Spinal cord (tissue), 10 donors: ENCODE measurements around the gene MRPL39. TPM values are rescaled to one million over a fixed set of nuclear protein-coding genes. Genes with fewer than 3 reads are reported as not detected.
A peak's percentile ranks its signal among the peaks of the same experiment; 100 is the strongest.

ENCODE experiments used
- DNase-seq, 6 donors: peaks; one replicate each; pipeline versions ENCODE4 v3.0.0 to v3.0.0-alpha.2; 2013 to 2015; ENCODE audit warnings: low spot score in 6 of 6, low read depth in 4 of 6
- H3K27ac ChIP-seq: one replicate; pipeline ENCODE4 v1.5.1; 2013; ENCODE audit warnings: low read depth, low read length, control low read depth
- H3K27me3 ChIP-seq: one replicate; pipeline ENCODE4 v1.6.1; 2013; ENCODE audit warnings: low read length; ENCODE audit not compliant: control insufficient read depth, insufficient read depth
- H3K36me3 ChIP-seq: one replicate; pipeline ENCODE4 v1.6.1; 2013; ENCODE audit warnings: low read length; ENCODE audit not compliant: control insufficient read depth, insufficient read depth
- H3K4me1 ChIP-seq: one replicate; pipeline ENCODE4 v1.6.1; 2013; ENCODE audit warnings: low read length; ENCODE audit not compliant: control insufficient read depth, insufficient read depth
- H3K4me3 ChIP-seq: one replicate; pipeline ENCODE4 v1.5.1; 2013; ENCODE audit warnings: low read depth, low read length, control low read depth
- H3K9me3 ChIP-seq: one replicate; pipeline ENCODE4 v1.6.1; 2013; ENCODE audit warnings: low read length; ENCODE audit not compliant: control insufficient read depth, insufficient read depth
- WGBS: methylation state at CpG from one replicate; pipeline ENCODE4 v1.1.5; 2013; ENCODE audit warnings: missing lambda C conversion rate; ENCODE audit not compliant: insufficient coverage; 5-methylcytosine and 5-hydroxymethylcytosine counted together
- polyA plus RNA-seq, 2 donors: library from polyadenylated mRNA; unstranded; fragments of 120-200 nt; gene quantifications; one replicate each; pipeline ENCODE4 v1.2.1, GENCODE V29; 2013; ENCODE audit not compliant: insufficient read length in 2 of 2
- total RNA-seq, 2 donors: library from RNA; depleted of rRNA in 1 of 2; stranded (reverse); fragments of 120-200 nt in 1 of 2; fragments of >200 nt in 1 of 2; gene quantifications; one replicate each; pipeline versions ENCODE4 v1.2.3 to v1.2.4, GENCODE V29; 2013 to 2014
- donor health status: healthy.

Gene MRPL39
- total and polyA plus RNA-seq, 4 donors: 27.7 to 47.6 (median 29.4) TPM

DNA sequence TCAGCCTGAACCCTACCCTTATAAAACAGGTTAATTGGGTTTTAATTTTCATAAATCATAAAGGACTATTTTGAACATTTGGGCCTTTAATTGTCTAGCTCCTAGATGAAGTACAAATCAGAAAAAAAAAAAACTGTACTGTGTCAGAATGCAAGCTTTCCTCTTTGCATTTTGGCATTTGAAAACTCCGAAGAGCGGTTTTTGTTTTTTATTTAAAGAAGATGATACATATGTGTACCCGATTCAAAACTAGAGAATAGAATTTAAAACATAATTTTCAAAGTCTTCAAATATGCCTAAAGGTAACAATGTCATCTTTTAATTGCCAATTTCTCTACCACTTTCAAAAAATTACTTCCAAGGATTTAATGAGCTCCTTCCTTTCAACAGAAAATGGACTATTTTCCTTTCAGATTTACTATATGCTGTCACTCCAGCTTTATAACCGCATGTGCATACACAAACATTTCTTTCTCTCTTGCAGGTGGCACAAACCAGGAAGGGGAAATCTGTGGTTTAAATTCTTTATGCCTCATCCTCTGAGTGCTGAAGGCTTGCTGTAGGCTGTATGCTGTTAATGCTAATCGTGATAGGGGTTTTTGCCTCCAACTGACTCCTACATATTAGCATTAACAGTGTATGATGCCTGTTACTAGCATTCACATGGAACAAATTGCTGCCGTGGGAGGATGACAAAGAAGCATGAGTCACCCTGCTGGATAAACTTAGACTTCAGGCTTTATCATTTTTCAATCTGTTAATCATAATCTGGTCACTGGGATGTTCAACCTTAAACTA lies 33.7 kb downstream of the MRPL39 start:
- DNase-seq: peak in 1 of 6 donors; percentile 47
- Histone ChIP-seq H3K4me1 (no peaks in the 10 kb centered on the region), H3K9me3 (no peaks in the 10 kb centered on the region), H3K4me3 (no peak overlapping the region), H3K27ac (no peak overlapping the region), H3K36me3 (no peaks in the 10 kb centered on the region), H3K27me3 (no peaks in the 10 kb centered on the region)
- no CpG with 5 or more reads among the region's 6 CpGs for whole genome bisulfite sequencing

DNA sequence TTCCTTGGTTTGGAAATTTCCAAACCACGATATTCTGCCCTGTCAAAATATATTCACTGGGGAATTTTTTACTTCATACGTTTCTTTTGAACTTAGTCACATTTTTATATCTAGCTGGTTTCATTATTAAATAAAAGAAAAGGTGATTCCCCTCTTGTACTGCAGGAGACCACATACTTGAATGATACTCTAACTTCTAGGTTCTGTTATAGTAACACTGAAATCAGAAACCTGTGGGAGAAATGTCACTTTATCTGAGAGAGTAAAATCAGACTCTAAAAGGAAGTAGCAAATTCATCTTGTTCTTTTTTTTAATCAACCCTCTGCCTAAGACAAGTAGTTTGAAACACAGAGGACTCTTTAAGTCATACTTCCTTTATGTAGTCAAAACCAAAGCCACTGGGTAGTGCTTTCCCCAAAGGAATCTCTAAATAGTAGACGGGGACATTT lies 34.4 kb downstream of the MRPL39 start:
- no peak overlapping the region for H3K4me3 ChIP-seq
- H3K27me3 ChIP-seq: no peaks in the 10 kb centered on the region
- no peaks in the 10 kb centered on the region for H3K9me3 ChIP-seq
- WGBS: no CpG with 5 or more reads among the region's 3 CpGs
- no peaks in the 10 kb centered on the region for H3K36me3 ChIP-seq
- H3K27ac ChIP-seq: no peak overlapping the region
- H3K4me1 ChIP-seq: no peaks in the 10 kb centered on the region
- no peak for DNase-seq

DNA sequence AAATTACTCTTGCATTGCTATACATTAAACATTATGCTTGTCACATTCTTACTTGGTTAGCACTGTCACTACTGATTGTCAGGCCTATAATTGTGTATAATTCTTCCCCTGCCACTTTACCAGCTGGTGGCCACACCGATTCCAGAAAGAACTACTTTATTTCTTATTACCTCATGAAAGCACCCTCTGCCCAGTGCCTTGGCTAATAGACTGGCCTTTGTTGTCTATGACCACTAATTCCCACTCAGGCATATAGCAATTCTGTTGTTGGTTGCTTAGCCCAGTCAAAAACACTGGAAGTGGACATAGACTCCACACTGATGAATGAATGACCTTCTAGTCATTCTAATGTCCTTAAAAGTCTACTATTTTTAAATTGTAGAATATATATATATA lies 35.6 kb downstream of the MRPL39 start:
- 78% methylated on average over 1 of the region's 1 CpG for WGBS
- H3K27ac ChIP-seq: no peak overlapping the region
- H3K4me3 ChIP-seq: no peak overlapping the region
- H3K36me3 ChIP-seq: no peaks in the 10 kb centered on the region
- no peaks in the 10 kb centered on the region for H3K4me1 ChIP-seq
- no peak for DNase-seq
- no peaks in the 10 kb centered on the region for H3K9me3 ChIP-seq
- H3K27me3 ChIP-seq: no peaks in the 10 kb centered on the region

GRCh38 chr21:25569711-25570110 lies 37.6 kb downstream of the MRPL39 start:
- no peaks in the 10 kb centered on the region for H3K4me1 ChIP-seq
- H3K36me3 ChIP-seq: no peaks in the 10 kb centered on the region
- DNase-seq: no peak
- no peak overlapping the region for H3K4me3 ChIP-seq
- no peak overlapping the region for H3K27ac ChIP-seq
- no peaks in the 10 kb centered on the region for H3K27me3 ChIP-seq
- H3K9me3 ChIP-seq: no peaks in the 10 kb centered on the region
- 98% methylated on average over 2 of the region's 4 CpGs for WGBS

DNA sequence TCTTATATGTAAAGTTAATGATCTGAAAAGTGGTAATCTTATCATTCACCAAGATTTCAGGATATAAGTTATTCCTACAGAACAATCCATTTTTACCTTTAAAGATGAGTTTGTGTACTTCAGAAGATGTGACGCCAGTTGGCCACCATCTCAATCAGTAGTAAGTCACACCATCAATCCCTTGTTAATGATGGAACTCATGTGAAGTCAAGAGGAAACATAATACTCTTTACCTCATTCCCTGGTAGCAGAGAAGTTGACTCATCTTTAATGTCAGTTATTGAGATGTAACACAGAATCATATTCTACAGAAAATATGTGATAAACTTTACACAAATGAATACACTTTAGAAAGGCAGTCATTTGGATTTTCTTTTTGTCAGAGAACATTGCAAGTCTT lies 38.2 kb downstream of the MRPL39 start:
- Histone ChIP-seq H3K4me1 (no peaks in the 10 kb centered on the region), H3K9me3 (no peaks in the 10 kb centered on the region), H3K27ac (no peak overlapping the region), H3K27me3 (no peaks in the 10 kb centered on the region), H3K4me3 (no peak overlapping the region), H3K36me3 (no peaks in the 10 kb centered on the region)
- DNase-seq: no peak
- WGBS: no CpG with 5 or more reads among the region's 1 CpG

DNA sequence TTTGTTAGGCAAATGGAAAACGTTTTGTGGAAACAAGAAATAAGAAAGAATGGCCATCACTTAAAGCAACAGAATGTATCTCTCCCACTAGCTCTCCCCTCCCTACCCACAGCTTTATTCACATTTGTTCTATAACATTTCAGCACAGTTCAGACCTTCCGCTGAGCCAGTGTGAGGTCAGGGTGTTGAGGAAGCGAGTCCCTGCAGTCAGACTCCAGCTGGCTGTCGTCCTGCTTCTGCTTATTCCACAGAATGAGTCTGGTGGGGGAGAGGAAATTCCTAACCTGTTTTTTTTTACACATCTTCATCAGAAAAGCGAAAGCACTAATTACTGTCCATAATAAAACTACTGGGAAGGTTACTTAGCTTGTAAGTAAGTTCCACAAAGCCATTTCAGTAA lies 39.0 kb downstream of the MRPL39 start:
- no peaks in the 10 kb centered on the region for H3K27me3 ChIP-seq
- H3K4me1 ChIP-seq: no peaks in the 10 kb centered on the region
- H3K36me3 ChIP-seq: no peaks in the 10 kb centered on the region
- DNase-seq: peak in 2 of 6 donors; percentile 11 to 48
- H3K4me3 ChIP-seq: no peak overlapping the region
- no peaks in the 10 kb centered on the region for H3K9me3 ChIP-seq
- WGBS: no CpG with 5 or more reads among the region's 5 CpGs
- no peak overlapping the region for H3K27ac ChIP-seq

DNA sequence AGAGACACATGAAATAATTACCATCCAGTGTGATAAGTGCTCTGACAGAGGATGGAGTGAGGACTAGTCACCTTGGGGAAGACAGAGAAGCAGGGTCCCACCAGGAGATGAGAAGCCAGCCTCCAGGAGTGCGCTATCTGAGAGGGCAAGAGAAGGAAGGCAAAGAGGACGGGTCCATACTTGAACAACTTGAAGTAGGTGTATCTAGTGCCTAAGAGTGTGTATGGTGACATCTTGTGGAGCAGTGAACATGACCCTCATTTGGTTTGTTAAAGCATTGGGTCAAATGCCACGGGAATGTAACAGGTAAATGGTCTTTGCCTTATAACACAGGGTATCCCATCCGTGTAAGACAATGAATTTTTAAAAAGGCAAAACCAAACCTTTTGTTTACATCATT lies 39.8 kb downstream of the MRPL39 start:
- no peak overlapping the region for H3K27ac ChIP-seq
- no peaks in the 10 kb centered on the region for H3K27me3 ChIP-seq
- H3K36me3 ChIP-seq: no peaks in the 10 kb centered on the region
- no peak overlapping the region for H3K4me3 ChIP-seq
- WGBS: 91% methylated on average over 3 of the region's 4 CpGs
- H3K4me1 ChIP-seq: peaks cover under 1% of the 10 kb centered on the region
- DNase-seq: no peak
- no peaks in the 10 kb centered on the region for H3K9me3 ChIP-seq

- H3K27ac ChIP-seq: no peak overlapping the region
- WGBS: 100% methylated on average over 1 of the region's 3 CpGs
- no peak for DNase-seq
- H3K27me3 ChIP-seq: no peaks in the 10 kb centered on the region
- H3K9me3 ChIP-seq: no peaks in the 10 kb centered on the region
- peaks cover 8% of the 10 kb centered on the region for H3K4me1 ChIP-seq
- H3K36me3 ChIP-seq: no peaks in the 10 kb centered on the region
- H3K4me3 ChIP-seq: no peak overlapping the region
These were observed 40.6 kb downstream of the MRPL39 start for GRCh38 chr21:25566645-25567044.

DNA sequence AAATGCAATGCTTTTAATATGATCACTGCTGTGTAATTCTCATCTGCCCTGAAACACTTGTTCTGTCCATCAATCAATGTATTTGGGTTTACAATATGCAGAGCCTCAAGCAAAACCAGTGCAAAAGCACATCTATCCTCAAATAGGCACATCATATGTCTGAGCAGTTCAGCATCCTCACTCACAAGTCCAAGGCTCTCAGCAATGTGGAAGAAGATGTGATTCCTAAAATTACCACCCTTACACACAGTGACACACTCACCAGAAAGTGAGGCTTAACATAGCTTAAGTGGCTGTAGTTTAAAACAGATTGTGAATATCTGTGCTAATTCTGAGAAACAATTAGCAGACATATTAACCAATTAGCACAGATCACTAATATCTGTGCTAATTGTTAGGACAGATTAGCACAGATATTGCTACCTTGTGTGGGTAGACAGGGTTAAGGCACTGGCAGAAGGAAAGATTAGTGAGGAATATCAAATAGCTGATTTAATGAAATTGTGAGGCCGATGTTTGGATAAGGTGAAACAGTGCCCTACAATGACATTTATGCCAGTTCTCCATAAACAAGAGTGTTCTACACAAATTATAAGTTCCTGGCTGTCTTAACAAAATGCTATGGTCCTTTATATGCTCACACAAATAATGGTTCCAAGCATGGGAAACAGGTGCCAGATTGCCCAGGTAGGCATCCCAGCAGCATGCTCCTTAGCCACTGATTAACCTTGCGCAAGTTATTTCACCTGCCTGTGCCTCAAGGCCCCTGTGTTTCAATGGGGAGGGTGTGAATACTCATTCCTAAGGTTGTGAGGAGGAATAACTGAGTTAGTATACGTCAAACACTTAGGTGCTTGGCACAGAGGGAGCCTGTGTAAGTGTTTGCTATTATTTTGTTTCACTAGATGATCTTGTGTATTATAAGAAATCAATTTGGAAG lies 41.7 kb downstream of the MRPL39 start:
- H3K9me3 ChIP-seq: no peaks in the 10 kb centered on the region
- H3K36me3 ChIP-seq: no peaks in the 10 kb centered on the region

More for the DNA sequence above, 41.7 kb downstream of the MRPL39 start:
- no peak overlapping the region for H3K4me3 ChIP-seq
- 92% methylated on average over 2 of the region's 3 CpGs for WGBS
- H3K4me1 ChIP-seq: peaks cover 10% of the 10 kb centered on the region
- H3K27me3 ChIP-seq: no peaks in the 10 kb centered on the region
- no peak overlapping the region for H3K27ac ChIP-seq
- no peak for DNase-seq
